Glutamatergic neuron (in vitro differentiated cells): ENCODE measurements around the gene NUP98. TPM values are rescaled to one million over a fixed set of nuclear protein-coding genes. Genes with fewer than 3 reads are reported as not detected.

ENCODE experiments used
- DNase-seq: peaks from one replicate; pipeline ENCODE4 v3.0.0; 2022
- H3K27ac Mint-ChIP-seq: one replicate; pipeline ENCODE4 v1.8.0; 2020; ENCODE audit warnings: mild to moderate bottlenecking, mixed read lengths, inconsistent platforms; ENCODE audit not compliant: unreplicated experiment
- H3K27me3 Mint-ChIP-seq: one replicate; pipeline ENCODE4 v1.8.0; 2020; ENCODE audit warnings: mild to moderate bottlenecking, moderate library complexity, mixed read lengths, inconsistent platforms; ENCODE audit not compliant: unreplicated experiment
- H3K36me3 Mint-ChIP-seq: one replicate; pipeline ENCODE4 v1.8.0; 2020; ENCODE audit warnings: mild to moderate bottlenecking, mixed read lengths, inconsistent platforms; ENCODE audit not compliant: unreplicated experiment
- H3K4me1 Mint-ChIP-seq: one replicate; pipeline ENCODE4 v1.8.0; 2020; ENCODE audit warnings: mild to moderate bottlenecking, low read depth, mixed read lengths, inconsistent platforms; ENCODE audit not compliant: unreplicated experiment
- H3K4me3 Mint-ChIP-seq: one replicate; pipeline ENCODE4 v1.8.0; 2020; ENCODE audit warnings: mild to moderate bottlenecking, mixed read lengths, inconsistent platforms; ENCODE audit not compliant: unreplicated experiment
- H3K9me3 Mint-ChIP-seq: one replicate; pipeline ENCODE4 v1.8.0; 2020; ENCODE audit warnings: mild to moderate bottlenecking, moderate library complexity, mixed read lengths, inconsistent platforms; ENCODE audit not compliant: unreplicated experiment
- CTCF ChIP-seq: fragments of 200-600 bp; sonication (generic); IDR thresholded peaks from one replicate; pipeline ENCODE4 v1.5.0; 2021; ENCODE audit not compliant: partially characterized antibody, unreplicated experiment
- total RNA-seq: library from RNA; stranded (reverse); fragmentation: NEBNext Ultra II Directional; extraction: Animal tissue kit (Norgen Biotek cat#: 25700); gene quantifications from one replicate; pipeline ENCODE4 v1.2.1, GENCODE V29; 2021; ENCODE audit not compliant: unreplicated experiment

Gene NUP98
- total RNA-seq, 1 donor from 2014 or later: 49.6 TPM

- Mint-ChIP-seq H3K27me3 (peaks cover 8% of the 10 kb centered on the region), H3K4me1 (no peaks in the 10 kb centered on the region), H3K27ac (no peak overlapping the region), H3K4me3 (peak overlapping the region; percentile 89), H3K9me3 (peaks cover 3% of the 10 kb centered on the region), H3K36me3 (peaks cover 4% of the 10 kb centered on the region)
- TF ChIP-seq CTCF: no peak
- DNase-seq: peak; percentile 80
Measured at GRCh38 chr11:3642071-3642951, 155.0 kb downstream of the NUP98 start.

GRCh38 chr11:3641701-3642070 is 155.7 kb downstream of the NUP98 start, which contains the start of gene ART5:
Gene ART5, minus strand, starts transcription at chr11:3641992. Its CDS starts 130 bp downstream, at chr11:3641862.
- Mint-ChIP-seq H3K27me3 (peaks cover 8% of the 10 kb centered on the region), H3K4me3 (peak within 1 kb of the TSS; percentile 89), H3K9me3 (peaks cover 3% of the 10 kb centered on the region), H3K4me1 (no peaks in the 10 kb centered on the region), H3K27ac (no peak within 1 kb of the TSS), H3K36me3 (peaks cover 4% of the 10 kb centered on the region)
- TF ChIP-seq CTCF: no peak
- no peak for DNase-seq

- H3K27me3 Mint-ChIP-seq: peaks cover 8% of the 10 kb centered on the region
- peak overlapping the region; percentile 84 for H3K4me3 Mint-ChIP-seq
- DNase-seq: no peak
- no peaks in the 10 kb centered on the region for H3K4me1 Mint-ChIP-seq
- no peak overlapping the region for H3K27ac Mint-ChIP-seq
- H3K9me3 Mint-ChIP-seq: peaks cover 2% of the 10 kb centered on the region
- H3K36me3 Mint-ChIP-seq: peaks cover 4% of the 10 kb centered on the region
- no peak for TF ChIP-seq CTCF
Measured at GRCh38 chr11:3641191-3641590, 156.2 kb downstream of the NUP98 start.

- H3K4me3 Mint-ChIP-seq: no peak overlapping the region
- H3K36me3 Mint-ChIP-seq: peaks cover 4% of the 10 kb centered on the region
- no peak overlapping the region for H3K27ac Mint-ChIP-seq
- no peaks in the 10 kb centered on the region for H3K4me1 Mint-ChIP-seq
- H3K27me3 Mint-ChIP-seq: peaks cover 11% of the 10 kb centered on the region
- DNase-seq: no peak
- peaks cover 2% of the 10 kb centered on the region for H3K9me3 Mint-ChIP-seq
- TF ChIP-seq CTCF: no peak
Measured at GRCh38 chr11:3639841-3640240, 157.5 kb downstream of the NUP98 start.

- Mint-ChIP-seq H3K4me3 (no peak overlapping the region), H3K9me3 (peaks cover 2% of the 10 kb centered on the region), H3K27ac (no peak overlapping the region), H3K36me3 (no peaks in the 10 kb centered on the region), H3K4me1 (no peaks in the 10 kb centered on the region), H3K27me3 (peaks cover 11% of the 10 kb centered on the region)
- no peak for DNase-seq
- TF ChIP-seq CTCF: no peak
Measured at GRCh38 chr11:3638513-3638912, 158.8 kb downstream of the NUP98 start.
